Left lung (tissue), 10 donors: ENCODE data around the gene EFCAB7. TPM values are rescaled to one million over a fixed set of nuclear protein-coding genes. Genes with fewer than 3 reads are reported as not detected.

ENCODE experiments used
- ATAC-seq: fragments of 200-7000 bp; cut with Tn5 transposase; one replicate; pipeline ENCODE4 v1.9.1; 2020; ENCODE audit warnings: moderate library complexity
- DNase-seq, 4 donors: peaks; one replicate each; pipeline ENCODE4 v3.0.0-alpha.2; 2013 to 2020
- H3K27ac ChIP-seq, 2 donors: fragments of 200-600 bp; sonication (generic) in 1 of 2; one replicate each; pipeline versions ENCODE4 v1.5.0 to v1.8.0; 2020 to 2021
- H3K27me3 ChIP-seq, 2 donors: fragments of 200-600 bp; sonication (generic) in 1 of 2; one replicate each; pipeline versions ENCODE4 v1.5.0 to v1.8.0; 2020 to 2021
- H3K36me3 ChIP-seq, 2 donors: fragments of 200-600 bp; sonication (generic) in 1 of 2; one replicate each; pipeline versions ENCODE4 v1.5.0 to v1.8.0; 2020 to 2021
- H3K4me1 ChIP-seq, 2 donors: fragments of 200-600 bp; one replicate each; pipeline ENCODE4 v1.8.0; 2021
- H3K4me3 ChIP-seq, 2 donors: fragments of 200-600 bp; sonication (generic) in 1 of 2; one replicate each; pipeline versions ENCODE4 v1.5.0 to v1.8.0; 2020 to 2021; ENCODE audit warnings: mild to moderate bottlenecking in 1 of 2
- H3K9me3 ChIP-seq, 2 donors: fragments of 200-600 bp; sonication (generic) in 1 of 2; one replicate each; pipeline versions ENCODE4 v1.5.0 to v1.8.0; 2020 to 2021
- intact Hi-C, 2 donors: fragments of 100-400 bp; cut with DNase I; formaldehyde crosslinking; loops; one replicate each; pipeline versions ENCODE4 v1.11.2 to v1.14.2; 2022
- polyA plus RNA-seq, 6 donors: library from polyadenylated mRNA; unstranded; fragments of 120-200 nt; gene quantifications; one replicate each; pipeline ENCODE4 v1.2.1, GENCODE V29; 2013; ENCODE audit not compliant: insufficient read length in 6 of 6
- total RNA-seq, 2 donors: library from RNA; stranded (reverse); fragmentation: NEBNext Ultra II Directional; extraction: Animal tissue kit (Norgen Biotek cat#: 25700); gene quantifications; one replicate each; pipeline ENCODE4 v1.2.1, GENCODE V29; 2021
- TF ChIP-seq, protein P1 (sequence below), 2 donors: fragments of 200-600 bp; sonication (generic) in 1 of 2; IDR thresholded peaks; one replicate each; pipeline versions ENCODE4 v1.5.0 to v1.8.0; 2021; ENCODE audit warnings: antibody characterized with exemption in 2 of 2
- donor health status: DM: no; HTN: yes; CAD: no.
- donor health status: DM: no; HTN: no; CAD: no.

Gene EFCAB7
- total and polyA plus RNA-seq, 8 donors, result 6.8 to 32.6 (median 24.0) TPM

DNA sequence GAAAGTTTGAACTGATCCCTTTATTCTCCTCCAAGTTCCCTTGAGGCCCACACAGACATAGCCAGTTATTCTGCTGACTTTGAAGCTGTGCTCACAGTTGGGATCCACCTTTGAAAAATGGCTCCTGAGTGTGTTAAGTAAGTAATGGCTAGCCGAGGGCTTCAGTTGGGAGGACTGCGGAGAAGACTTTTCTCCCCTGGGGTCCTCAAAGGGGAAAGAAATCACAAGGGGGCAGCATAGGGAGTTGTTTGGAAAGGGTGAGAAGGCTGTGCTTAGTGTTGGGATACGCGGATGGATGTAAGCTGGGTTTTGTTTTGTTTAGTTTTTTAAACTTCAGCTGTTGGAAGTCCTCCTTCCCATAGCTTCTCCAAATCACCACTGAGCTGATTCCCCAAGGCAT, 78.1 kb downstream of the EFCAB7 start:
- Histone ChIP-seq H3K4me3 (no peak overlapping the region), H3K9me3 (no peaks in the 10 kb centered on the region), H3K27ac (no peak overlapping the region), H3K27me3 (no peaks in the 10 kb centered on the region), H3K36me3 (no peaks in the 10 kb centered on the region), H3K4me1 (no peaks in the 10 kb centered on the region)
- no peak for DNase-seq
- intact Hi-C loops, result no loop called here
- TF ChIP-seq, protein P1, sequence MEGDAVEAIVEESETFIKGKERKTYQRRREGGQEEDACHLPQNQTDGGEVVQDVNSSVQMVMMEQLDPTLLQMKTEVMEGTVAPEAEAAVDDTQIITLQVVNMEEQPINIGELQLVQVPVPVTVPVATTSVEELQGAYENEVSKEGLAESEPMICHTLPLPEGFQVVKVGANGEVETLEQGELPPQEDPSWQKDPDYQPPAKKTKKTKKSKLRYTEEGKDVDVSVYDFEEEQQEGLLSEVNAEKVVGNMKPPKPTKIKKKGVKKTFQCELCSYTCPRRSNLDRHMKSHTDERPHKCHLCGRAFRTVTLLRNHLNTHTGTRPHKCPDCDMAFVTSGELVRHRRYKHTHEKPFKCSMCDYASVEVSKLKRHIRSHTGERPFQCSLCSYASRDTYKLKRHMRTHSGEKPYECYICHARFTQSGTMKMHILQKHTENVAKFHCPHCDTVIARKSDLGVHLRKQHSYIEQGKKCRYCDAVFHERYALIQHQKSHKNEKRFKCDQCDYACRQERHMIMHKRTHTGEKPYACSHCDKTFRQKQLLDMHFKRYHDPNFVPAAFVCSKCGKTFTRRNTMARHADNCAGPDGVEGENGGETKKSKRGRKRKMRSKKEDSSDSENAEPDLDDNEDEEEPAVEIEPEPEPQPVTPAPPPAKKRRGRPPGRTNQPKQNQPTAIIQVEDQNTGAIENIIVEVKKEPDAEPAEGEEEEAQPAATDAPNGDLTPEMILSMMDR (IDR thresholded peaks at IDR 0.05), result no peak
- no peak for ATAC-seq

DNA sequence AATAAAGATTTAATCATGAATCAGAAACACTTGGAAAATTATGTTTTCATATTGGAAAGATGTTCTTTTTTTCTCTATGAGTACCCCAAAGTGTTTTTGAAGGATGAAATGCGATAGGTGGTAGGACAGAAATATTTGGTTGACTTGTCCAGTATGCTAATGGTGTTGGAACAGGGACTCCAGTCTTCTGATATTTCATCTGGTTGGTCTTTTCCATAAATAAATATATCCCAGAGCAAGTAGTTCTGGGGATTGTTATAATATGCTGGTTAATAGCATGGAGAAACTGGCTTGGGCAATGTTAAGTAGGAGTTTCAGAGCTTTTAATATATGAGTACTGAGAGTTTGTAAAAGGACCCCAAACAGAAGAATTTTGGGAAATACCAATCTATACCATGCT, 78.6 kb downstream of the EFCAB7 start:
- Histone ChIP-seq H3K27me3 (no peaks in the 10 kb centered on the region), H3K4me3 (no peak overlapping the region), H3K36me3 (no peaks in the 10 kb centered on the region), H3K9me3 (no peaks in the 10 kb centered on the region), H3K27ac (no peak overlapping the region), H3K4me1 (no peaks in the 10 kb centered on the region)
- TF ChIP-seq, protein P1 (IDR thresholded peaks at IDR 0.05), result no peak
- DNase-seq, result no peak
- ATAC-seq, result no peak
- intact Hi-C loops, result no loop called here

DNA sequence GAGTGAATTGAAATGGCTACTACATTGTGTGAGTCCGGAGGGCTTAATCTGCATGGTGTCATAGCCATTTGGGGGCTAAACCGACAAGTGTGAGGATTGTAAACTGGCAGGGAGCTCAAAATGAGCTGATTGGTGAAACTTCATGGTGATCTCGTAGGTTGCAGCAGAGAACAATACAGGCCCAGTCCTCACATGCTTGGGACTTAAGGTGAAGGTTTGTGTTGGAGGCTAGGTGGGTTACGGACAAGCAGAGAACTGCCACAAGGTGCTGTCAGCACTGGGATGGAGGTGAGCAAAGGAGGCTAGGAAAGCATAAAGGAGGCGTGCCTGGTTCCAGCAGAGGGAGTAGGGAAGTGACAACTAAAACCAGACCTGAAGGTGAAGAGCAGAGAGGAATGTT, 79.3 kb downstream of the EFCAB7 start:
- Histone ChIP-seq H3K27me3 (no peaks in the 10 kb centered on the region), H3K4me3 (no peak overlapping the region), H3K27ac (no peak overlapping the region), H3K4me1 (no peaks in the 10 kb centered on the region), H3K9me3 (no peaks in the 10 kb centered on the region), H3K36me3 (no peaks in the 10 kb centered on the region)
- TF ChIP-seq, protein P1 (IDR thresholded peaks at IDR 0.05), result no peak
- intact Hi-C loops, result no loop called here
- ATAC-seq, result no peak
- DNase-seq, result no peak

DNA sequence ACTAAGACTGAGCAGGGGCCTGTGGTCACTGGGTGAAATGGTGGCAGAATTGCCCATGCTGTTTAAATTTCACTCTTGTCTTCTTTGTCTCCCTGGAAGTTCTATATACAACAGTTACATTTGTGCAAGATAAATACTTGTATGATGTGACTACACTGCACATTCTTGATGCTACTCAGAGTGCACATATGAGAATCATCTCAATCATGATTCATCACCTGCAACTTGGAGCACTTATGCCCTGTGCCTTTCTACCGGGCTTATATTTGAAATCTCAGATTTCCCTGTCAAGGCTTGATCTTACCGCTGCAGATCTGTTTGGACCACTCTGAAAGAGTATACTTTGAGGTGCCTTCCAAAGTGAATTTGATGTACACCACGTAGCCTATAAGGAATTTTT, 80.5 kb downstream of the EFCAB7 start:
- DNase-seq, result no peak
- H3K4me3 ChIP-seq, result no peak overlapping the region
- H3K36me3 ChIP-seq, result no peaks in the 10 kb centered on the region
- TF ChIP-seq, protein P1 (IDR thresholded peaks at IDR 0.05), result no peak
- ATAC-seq, result no peak
- H3K27me3 ChIP-seq, result no peaks in the 10 kb centered on the region
- no peak overlapping the region for H3K27ac ChIP-seq
- H3K4me1 ChIP-seq, result no peaks in the 10 kb centered on the region
- intact Hi-C loops, result no loop called here
- no peaks in the 10 kb centered on the region for H3K9me3 ChIP-seq

DNA sequence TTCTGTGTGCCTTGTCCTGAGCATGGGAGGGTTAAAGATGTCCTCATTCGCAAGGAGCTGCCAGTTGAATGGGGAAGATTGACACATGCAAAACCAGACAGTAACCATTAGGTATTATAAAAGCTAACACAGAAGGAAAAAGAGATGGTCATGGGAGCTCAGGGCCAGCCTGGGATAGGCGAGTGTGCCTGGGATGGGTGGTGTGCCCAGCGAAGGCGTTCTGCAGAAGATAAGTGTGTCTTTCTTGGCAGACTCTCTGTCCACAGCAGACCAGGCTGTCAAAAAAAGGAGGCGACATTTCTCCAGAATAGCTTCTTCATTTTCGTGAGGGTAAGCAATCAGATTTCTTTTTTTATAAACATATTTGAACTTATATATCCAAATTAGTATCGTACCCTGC, 84.0 kb downstream of the EFCAB7 start:
- no peaks in the 10 kb centered on the region for H3K27me3 ChIP-seq
- no peaks in the 10 kb centered on the region for H3K9me3 ChIP-seq
- peaks cover 0 to 8% of the 10 kb centered on the region in 2 donors for H3K4me1 ChIP-seq
- DNase-seq (no peak), ATAC-seq (no peak)
- H3K4me3 ChIP-seq, result no peak overlapping the region
- no peak overlapping the region for H3K27ac ChIP-seq
- TF ChIP-seq, protein P1 (IDR thresholded peaks at IDR 0.05), result no peak
- intact Hi-C loops, result no loop called here
- H3K36me3 ChIP-seq, result no peaks in the 10 kb centered on the region
